Measurements from ENCODE around the gene LILRA2.

DNA sequence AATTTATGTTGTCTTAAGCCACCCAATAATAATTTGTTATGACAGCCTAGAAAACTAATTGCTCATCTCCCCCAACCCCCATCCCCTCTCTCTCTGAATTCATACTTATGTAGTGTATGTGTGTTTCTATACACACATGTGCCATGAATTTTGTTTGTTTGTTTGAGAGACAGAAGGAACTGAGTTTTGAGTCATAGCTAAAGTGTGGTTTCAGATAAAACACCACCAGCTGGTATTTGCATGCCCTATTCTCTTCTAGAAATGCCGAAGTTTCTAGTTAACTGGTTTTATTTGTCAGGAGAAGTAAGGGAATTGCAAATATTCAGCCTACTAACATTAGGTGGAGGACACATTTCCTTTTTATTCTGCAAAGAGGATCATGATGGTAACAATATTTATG, 17.4 kb upstream of the LILRA2 start:
- TF ChIP-seq POLR2A (IDR thresholded peaks at IDR 0.05) = no peak
- TF ChIP-seq, protein P1, sequence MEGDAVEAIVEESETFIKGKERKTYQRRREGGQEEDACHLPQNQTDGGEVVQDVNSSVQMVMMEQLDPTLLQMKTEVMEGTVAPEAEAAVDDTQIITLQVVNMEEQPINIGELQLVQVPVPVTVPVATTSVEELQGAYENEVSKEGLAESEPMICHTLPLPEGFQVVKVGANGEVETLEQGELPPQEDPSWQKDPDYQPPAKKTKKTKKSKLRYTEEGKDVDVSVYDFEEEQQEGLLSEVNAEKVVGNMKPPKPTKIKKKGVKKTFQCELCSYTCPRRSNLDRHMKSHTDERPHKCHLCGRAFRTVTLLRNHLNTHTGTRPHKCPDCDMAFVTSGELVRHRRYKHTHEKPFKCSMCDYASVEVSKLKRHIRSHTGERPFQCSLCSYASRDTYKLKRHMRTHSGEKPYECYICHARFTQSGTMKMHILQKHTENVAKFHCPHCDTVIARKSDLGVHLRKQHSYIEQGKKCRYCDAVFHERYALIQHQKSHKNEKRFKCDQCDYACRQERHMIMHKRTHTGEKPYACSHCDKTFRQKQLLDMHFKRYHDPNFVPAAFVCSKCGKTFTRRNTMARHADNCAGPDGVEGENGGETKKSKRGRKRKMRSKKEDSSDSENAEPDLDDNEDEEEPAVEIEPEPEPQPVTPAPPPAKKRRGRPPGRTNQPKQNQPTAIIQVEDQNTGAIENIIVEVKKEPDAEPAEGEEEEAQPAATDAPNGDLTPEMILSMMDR (IDR thresholded peaks at IDR 0.05) = no peak
